Raji (cell line): Measurements from ENCODE around the gene PARD6A.
A peak's percentile ranks its signal among the peaks of the same experiment; 100 is the strongest.

Source experiments
- POLR2A ChIP-seq: IDR thresholded peaks from 2 replicates; pipeline ENCODE4 v1.6.1; 2011; ENCODE audit warnings: low read depth, low read length, control low read depth; ENCODE audit not compliant: insufficient read depth

Gene PARD6A

GRCh38 chr16:67651039-67651438, 9.7 kb upstream of the PARD6A start:
- TF ChIP-seq POLR2A: no peak

- no peak for TF ChIP-seq POLR2A
These were observed 8.9 kb upstream of the PARD6A start for GRCh38 chr16:67651847-67652246.

GRCh38 chr16:67652578-67653127, 8.1 kb upstream of the PARD6A start:
- no peak for TF ChIP-seq POLR2A

- no peak for TF ChIP-seq POLR2A
These were observed 7.5 kb upstream of the PARD6A start for GRCh38 chr16:67653128-67653788.

GRCh38 chr16:67653789-67654402, 6.9 kb upstream of the PARD6A start:
- TF ChIP-seq POLR2A: no peak

GRCh38 chr16:67654403-67654911, 6.3 kb upstream of the PARD6A start:
- 0 out of 2 replicates have a peak, but pooled peaks have one; percentile 6 for TF ChIP-seq POLR2A

- no peak for TF ChIP-seq POLR2A
These were observed 5.4 kb upstream of the PARD6A start for GRCh38 chr16:67655363-67655762.

- peak; percentile 24; the same call in 1 of the 2 replicates for TF ChIP-seq POLR2A
These were observed 4.3 kb upstream of the PARD6A start for GRCh38 chr16:67656344-67657016.

- TF ChIP-seq POLR2A: no peak
These were observed 3.6 kb upstream of the PARD6A start for GRCh38 chr16:67657017-67657608.

GRCh38 chr16:67657751-67658518, 2.8 kb upstream of the PARD6A start:
- TF ChIP-seq POLR2A: no peak

GRCh38 chr16:67658849-67659674, 1.7 kb upstream of the PARD6A start:
- TF ChIP-seq POLR2A: no peak

- TF ChIP-seq POLR2A: peak; percentile 95
These were observed 841 bp upstream of the PARD6A start, which contains the start of gene ACD for GRCh38 chr16:67659675-67660563. TSS of gene ACD (minus strand) at chr16:67660260. CDS start at chr16:67660220, 40 bp downstream.
